Stimulated activated naive CD8-positive, alpha-beta T cell treated with anti-CD3 and anti-CD28 coated beads, Interleukin-15, amount 100 ng/mL, for 72 hours (primary cell): ENCODE results near the gene SPRED1.
"Not testable (repeated sequence)": the region's sequence is repeated elsewhere in the genome, so short reads cannot be mapped to it uniquely, and the experiment has no call there.

ENCODE experiments used
- ATAC-seq: fragments of 150-1000 bp; cut with Tn5 transposase; 2 replicates; pipeline ENCODE4 v1.10.0; 2021; ENCODE audit warnings: mild to moderate bottlenecking, moderate library complexity
- DNase-seq, 2 donors: peaks; one replicate each; pipeline ENCODE4 v3.0.0; 2021 to 2022
- H3K27ac Mint-ChIP-seq, 2 donors: one replicate each; pipeline ENCODE4 v1.8.0; 2022; ENCODE audit warnings: mild to moderate bottlenecking in 2 of 2, mixed read lengths in 2 of 2, moderate library complexity in 2 of 2
- H3K27me3 Mint-ChIP-seq: one replicate; pipeline ENCODE4 v1.8.0; 2022; ENCODE audit warnings: mixed read lengths
- H3K4me1 Mint-ChIP-seq: one replicate; pipeline ENCODE4 v1.8.0; 2022; ENCODE audit warnings: mild to moderate bottlenecking, mixed read lengths
- H3K4me3 Mint-ChIP-seq, 2 donors: one replicate each; pipeline ENCODE4 v1.8.0; 2022; ENCODE audit warnings: mild to moderate bottlenecking in 2 of 2, mixed read lengths in 2 of 2, moderate library complexity in 1 of 2
- H3K9me3 Mint-ChIP-seq, 2 donors: one replicate each; pipeline ENCODE4 v1.8.0; 2022; ENCODE audit warnings: mixed read lengths in 2 of 2

The SPRED1 gene

GRCh38 chr15:38259134-38259533 is 6.5 kb downstream of the SPRED1 start:
- Mint-ChIP-seq H3K4me1 (peaks cover 7% of the 10 kb centered on the region), H3K9me3 (no peaks in the 10 kb centered on the region), H3K27me3 (no peaks in the 10 kb centered on the region), H3K4me3 (no peak overlapping the region), H3K27ac (no peak overlapping the region)
- DNase-seq (no peak), ATAC-seq (no peak)

GRCh38 chr15:38260077-38260476 is 7.4 kb downstream of the SPRED1 start:
- Mint-ChIP-seq H3K4me3 (no peak overlapping the region), H3K27me3 (no peaks in the 10 kb centered on the region), H3K4me1 (no peaks in the 10 kb centered on the region), H3K9me3 (no peaks in the 10 kb centered on the region), H3K27ac (no peak overlapping the region)
- DNase-seq (no peak), ATAC-seq (no peak)

- Mint-ChIP-seq H3K9me3 (no peaks in the 10 kb centered on the region), H3K27me3 (no peaks in the 10 kb centered on the region)
These were observed 10.6 kb downstream of the SPRED1 start for GRCh38 chr15:38263251-38263650.

GRCh38 chr15:38263996-38264395 is 11.4 kb downstream of the SPRED1 start:
- DNase-seq (no peak), ATAC-seq (no peak)
- Mint-ChIP-seq H3K27me3 (no peaks in the 10 kb centered on the region), H3K27ac (no peak overlapping the region), H3K9me3 (no peaks in the 10 kb centered on the region), H3K4me3 (no peak overlapping the region), H3K4me1 (no peaks in the 10 kb centered on the region)

More at GRCh38 chr15:38263251-38263650, 10.6 kb downstream of the SPRED1 start:
- Mint-ChIP-seq H3K27ac (no peak overlapping the region), H3K4me1 (no peaks in the 10 kb centered on the region), H3K4me3 (no peak overlapping the region)
- no peak for DNase-seq
- no peak for ATAC-seq

- no peak for ATAC-seq
- Mint-ChIP-seq H3K9me3 (no peaks in the 10 kb centered on the region), H3K27ac (no peak overlapping the region), H3K27me3 (no peaks in the 10 kb centered on the region), H3K4me3 (no peak overlapping the region), H3K4me1 (no peaks in the 10 kb centered on the region)
- no peak for DNase-seq
These were observed 13.8 kb downstream of the SPRED1 start for GRCh38 chr15:38266247-38266986.

GRCh38 chr15:38267421-38268022 is 14.9 kb downstream of the SPRED1 start:
- H3K27me3 Mint-ChIP-seq, result no peaks in the 10 kb centered on the region
- H3K4me1 Mint-ChIP-seq, result no peaks in the 10 kb centered on the region
- H3K27ac Mint-ChIP-seq, result no peak overlapping the region
- H3K4me3 Mint-ChIP-seq, result no peak overlapping the region
- DNase-seq (no peak), ATAC-seq (no peak)
- H3K9me3 Mint-ChIP-seq, result no peaks in the 10 kb centered on the region

- Mint-ChIP-seq H3K27me3 (no peaks in the 10 kb centered on the region), H3K27ac (no peak overlapping the region), H3K4me3 (no peak overlapping the region), H3K9me3 (no peaks in the 10 kb centered on the region), H3K4me1 (no peaks in the 10 kb centered on the region)
- ATAC-seq, result no peak
- DNase-seq, result no peak
These were observed 18.5 kb downstream of the SPRED1 start for GRCh38 chr15:38271144-38271543.

GRCh38 chr15:38271895-38272294 is 19.3 kb downstream of the SPRED1 start:
- H3K9me3 Mint-ChIP-seq, result no peaks in the 10 kb centered on the region
- H3K27ac Mint-ChIP-seq, result no peak overlapping the region
- no peak for ATAC-seq
- no peaks in the 10 kb centered on the region for H3K27me3 Mint-ChIP-seq
- DNase-seq, result no peak
- H3K4me1 Mint-ChIP-seq, result no peaks in the 10 kb centered on the region
- no peak overlapping the region for H3K4me3 Mint-ChIP-seq

GRCh38 chr15:38272431-38272830 is 19.8 kb downstream of the SPRED1 start:
- not testable (repeated sequence) for H3K9me3 Mint-ChIP-seq, H3K27ac Mint-ChIP-seq, H3K4me1 Mint-ChIP-seq, H3K27me3 Mint-ChIP-seq, ATAC-seq, H3K4me3 Mint-ChIP-seq, DNase-seq

GRCh38 chr15:38274135-38274534 is 21.5 kb downstream of the SPRED1 start:
- no peak for DNase-seq
- Mint-ChIP-seq H3K27ac (no peak overlapping the region), H3K9me3 (no peaks in the 10 kb centered on the region), H3K4me3 (no peak overlapping the region), H3K27me3 (no peaks in the 10 kb centered on the region), H3K4me1 (no peaks in the 10 kb centered on the region)
- ATAC-seq, result no peak

- H3K4me1 Mint-ChIP-seq, result peaks cover 2% of the 10 kb centered on the region
- no peaks in the 10 kb centered on the region for H3K9me3 Mint-ChIP-seq
- no peak for ATAC-seq
- peaks cover 3% of the 10 kb centered on the region for H3K27me3 Mint-ChIP-seq
- no peak for DNase-seq
- H3K27ac Mint-ChIP-seq, result no peak overlapping the region
- no peak overlapping the region for H3K4me3 Mint-ChIP-seq
These were observed 23.3 kb downstream of the SPRED1 start for GRCh38 chr15:38275959-38276358.

- H3K27ac Mint-ChIP-seq, H3K9me3 Mint-ChIP-seq, DNase-seq, H3K4me3 Mint-ChIP-seq, H3K27me3 Mint-ChIP-seq, ATAC-seq, H3K4me1 Mint-ChIP-seq: not testable (repeated sequence)
These were observed 24.6 kb downstream of the SPRED1 start for GRCh38 chr15:38277281-38277680.

GRCh38 chr15:38281031-38281430 is 28.4 kb downstream of the SPRED1 start:
- H3K4me3 Mint-ChIP-seq, result no peak overlapping the region
- DNase-seq, result no peak

GRCh38 chr15:38283010-38283409 is 30.4 kb downstream of the SPRED1 start:
- Mint-ChIP-seq H3K27me3 (peaks cover 30% of the 10 kb centered on the region), H3K9me3 (no peaks in the 10 kb centered on the region), H3K27ac (no peak overlapping the region), H3K4me3 (no peak overlapping the region), H3K4me1 (peaks cover 6% of the 10 kb centered on the region)
- ATAC-seq (no peak), DNase-seq (no peak)

More at GRCh38 chr15:38281031-38281430, 28.4 kb downstream of the SPRED1 start:
- Mint-ChIP-seq H3K9me3 (no peaks in the 10 kb centered on the region), H3K4me1 (peaks cover 6% of the 10 kb centered on the region), H3K27ac (no peak overlapping the region), H3K27me3 (peaks cover 24% of the 10 kb centered on the region)
- ATAC-seq, result no peak

- no peak overlapping the region for H3K4me3 Mint-ChIP-seq
- no peak overlapping the region for H3K27ac Mint-ChIP-seq
- DNase-seq, result no peak
- no peak for ATAC-seq
- H3K27me3 Mint-ChIP-seq, result peaks cover 32% of the 10 kb centered on the region
- H3K4me1 Mint-ChIP-seq, result peaks cover 6% of the 10 kb centered on the region
- no peaks in the 10 kb centered on the region for H3K9me3 Mint-ChIP-seq
These were observed 32.8 kb downstream of the SPRED1 start for GRCh38 chr15:38285456-38285855.

- Mint-ChIP-seq H3K4me3 (no peak overlapping the region), H3K27me3 (no peaks in the 10 kb centered on the region), H3K4me1 (no peaks in the 10 kb centered on the region), H3K9me3 (peaks cover 6 to 8% of the 10 kb centered on the region in 2 donors), H3K27ac (no peak overlapping the region)
- ATAC-seq (no peak), DNase-seq (no peak)
These were observed 41.5 kb downstream of the SPRED1 start for GRCh38 chr15:38294126-38294525.
